GM18520 (cell line): ENCODE results near the gene HAAO.
"Not testable (repeated sequence)": the region's sequence is repeated elsewhere in the genome, so short reads cannot be mapped to it uniquely, and the experiment has no call there.

Experiments
- ATAC-seq: cut with Tn5 transposase; IDR thresholded peaks from one replicate; pipeline ENCODE4 v1.9.1; 2021; ENCODE audit not compliant: unreplicated experiment

HAAO gene

GRCh38 chr2:42752314-42752713 lies 40.1 kb downstream of the HAAO start:
- ATAC-seq, result peak; percentile 51

GRCh38 chr2:42748840-42749239 lies 43.5 kb downstream of the HAAO start:
- ATAC-seq, result no peak

- ATAC-seq, result no peak
Observed at GRCh38 chr2:42747422-42747821, 45.0 kb downstream of the HAAO start.

- ATAC-seq, result no peak
Observed at GRCh38 chr2:42744545-42745082, 47.8 kb downstream of the HAAO start.

- ATAC-seq, result no peak
Observed at GRCh38 chr2:42743659-42743990, 48.8 kb downstream of the HAAO start.

- no peak for ATAC-seq
Observed at GRCh38 chr2:42742740-42743658, 49.4 kb downstream of the HAAO start.

GRCh38 chr2:42741140-42741539 lies 51.2 kb downstream of the HAAO start:
- ATAC-seq, result no peak

GRCh38 chr2:42736598-42737322 lies 55.6 kb downstream of the HAAO start:
- no peak for ATAC-seq

GRCh38 chr2:42733852-42734251 lies 58.5 kb downstream of the HAAO start:
- no peak for ATAC-seq

- ATAC-seq, result not testable (repeated sequence)
Observed at GRCh38 chr2:42731316-42731715, 61.1 kb downstream of the HAAO start.

GRCh38 chr2:42726680-42727079 lies 65.7 kb downstream of the HAAO start:
- no peak for ATAC-seq

- ATAC-seq, result no peak
Observed at GRCh38 chr2:42725657-42726056, 66.7 kb downstream of the HAAO start.

- ATAC-seq, result no peak
Observed at GRCh38 chr2:42724886-42725285, 67.5 kb downstream of the HAAO start.

- no peak for ATAC-seq
Observed at GRCh38 chr2:42723465-42723864, 68.9 kb downstream of the HAAO start.

GRCh38 chr2:42722320-42723190 lies 69.8 kb downstream of the HAAO start:
- peak; percentile 99 for ATAC-seq

GRCh38 chr2:42721898-42722297 lies 70.5 kb downstream of the HAAO start:
- no peak for ATAC-seq
